Stimulated activated CD4-positive, alpha-beta T cell treated with anti-CD3 and anti-CD28 coated beads, Interleukin-4, amount 100 ng/mL, for 48 hours (primary cell): ENCODE data around the gene RPS26.

Source experiments
- DNase-seq, 2 donors: peaks; one replicate each; pipeline ENCODE4 v3.0.0-alpha.2; 2020; ENCODE audit warnings: low read depth in 2 of 2

RPS26 gene

GRCh38 chr12:56078931-56079722 lies 37.4 kb downstream of the RPS26 start:
- DNase-seq: peak; percentile 45 to 49

DNA sequence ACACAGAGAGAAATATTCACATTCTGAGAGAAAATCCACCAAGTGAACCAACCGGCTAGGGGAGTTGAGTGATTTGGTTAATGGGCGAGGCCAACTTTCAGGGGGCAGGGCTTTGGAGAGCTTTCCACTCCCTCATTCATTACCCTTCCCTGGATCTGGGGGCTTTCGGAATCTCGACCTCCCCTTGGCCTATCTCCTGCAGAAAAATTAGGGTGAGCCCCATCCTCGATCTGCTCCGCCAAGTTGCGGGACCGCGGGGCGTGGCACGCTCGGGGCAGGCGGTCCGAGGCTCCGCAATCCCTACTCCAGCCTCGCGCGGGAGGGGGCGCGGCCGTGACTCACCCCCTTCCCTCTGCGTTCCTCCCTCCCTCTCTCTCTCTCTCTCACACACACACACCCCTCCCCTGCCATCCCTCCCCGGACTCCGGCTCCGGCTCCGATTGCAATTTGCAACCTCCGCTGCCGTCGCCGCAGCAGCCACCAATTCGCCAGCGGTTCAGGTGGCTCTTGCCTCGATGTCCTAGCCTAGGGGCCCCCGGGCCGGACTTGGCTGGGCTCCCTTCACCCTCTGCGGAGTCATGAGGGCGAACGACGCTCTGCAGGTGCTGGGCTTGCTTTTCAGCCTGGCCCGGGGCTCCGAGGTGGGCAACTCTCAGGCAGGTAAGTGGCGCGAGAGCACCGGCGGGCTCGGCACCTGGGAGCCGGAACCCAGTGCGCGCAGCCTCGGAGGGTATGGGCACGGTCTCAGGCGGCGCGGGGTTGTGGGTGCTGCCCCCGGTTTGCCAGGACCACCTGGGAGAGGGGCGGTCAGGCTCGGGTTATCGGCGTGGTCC lies 38.2 kb downstream of the RPS26 start, which contains the start of gene ERBB3:
Gene ERBB3, plus strand, starts transcription at position 443 of the 833 bp plus-strand sequence. Its CDS starts 136 bp downstream, at position 579.
- DNase-seq: peak; percentile 45 to 72

GRCh38 chr12:56080556-56081138 lies 38.9 kb downstream of the RPS26 start:
- DNase-seq: no peak

DNA sequence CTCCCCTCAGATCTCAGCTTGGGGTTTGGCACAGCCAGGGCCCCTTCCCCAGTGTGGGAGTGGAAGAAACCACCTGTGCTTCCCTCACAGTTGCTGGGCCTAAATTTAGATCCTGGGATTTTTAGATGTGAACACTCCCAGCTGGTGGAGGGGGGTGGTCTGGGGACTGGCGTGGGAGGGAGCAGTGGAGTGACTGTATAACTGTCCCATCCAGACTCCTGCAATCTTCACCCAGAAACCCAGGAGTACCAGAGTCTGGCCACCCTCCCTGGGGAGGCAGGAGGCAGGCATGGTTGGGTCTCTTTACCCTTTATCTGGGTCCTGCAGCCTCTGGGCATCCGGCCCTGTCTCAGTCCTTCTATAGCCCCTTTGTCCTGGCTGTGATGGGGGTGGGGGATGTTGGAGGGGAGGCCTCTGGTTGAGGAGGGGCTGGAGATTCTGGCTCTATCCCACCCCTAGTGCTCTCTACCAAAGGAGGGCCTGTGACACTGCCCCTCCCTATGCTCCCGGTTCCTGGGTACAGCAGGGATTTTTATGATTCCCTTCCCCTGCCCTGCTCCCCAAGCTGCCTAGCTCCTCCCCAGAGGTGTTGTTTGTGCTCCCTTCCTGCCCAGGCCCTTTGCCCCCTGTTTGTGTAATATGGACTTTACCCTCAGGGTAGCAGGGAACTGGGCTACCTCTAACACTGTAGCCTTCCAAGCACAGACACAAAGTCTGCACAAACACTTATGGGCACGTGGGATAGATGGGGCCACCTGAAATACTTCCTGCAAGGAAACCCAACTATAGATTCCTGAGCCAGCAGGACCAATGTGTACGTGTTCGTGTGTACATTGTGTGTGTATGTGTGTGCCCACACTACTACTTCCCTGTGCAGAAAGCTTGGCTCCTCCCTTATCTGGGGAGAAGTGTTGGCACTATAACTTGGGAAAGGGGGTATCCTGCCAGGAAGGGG lies 40.0 kb downstream of the RPS26 start:
- DNase-seq: no peak

DNA sequence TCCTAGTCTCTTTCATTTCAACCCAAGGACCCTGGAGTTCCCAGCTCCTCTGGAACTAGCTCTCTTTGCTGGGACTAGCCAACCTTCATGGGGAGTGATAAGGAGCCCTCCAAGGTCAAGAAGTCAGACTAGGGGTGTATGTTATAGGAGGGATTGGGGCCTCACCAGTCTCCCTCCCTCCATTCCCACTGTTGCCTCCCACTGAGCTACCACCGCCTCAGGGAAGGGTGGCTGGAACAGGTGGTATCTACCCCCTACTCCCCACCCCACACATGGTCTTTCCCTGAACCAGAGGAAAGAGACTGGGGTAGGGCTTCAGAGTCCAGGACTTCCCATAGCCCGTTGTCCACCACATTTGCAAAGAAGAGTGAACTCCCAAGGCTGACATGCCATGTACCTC lies 40.7 kb downstream of the RPS26 start:
- DNase-seq: no peak

GRCh38 chr12:56082967-56083366 lies 41.2 kb downstream of the RPS26 start:
- no peak for DNase-seq

DNA sequence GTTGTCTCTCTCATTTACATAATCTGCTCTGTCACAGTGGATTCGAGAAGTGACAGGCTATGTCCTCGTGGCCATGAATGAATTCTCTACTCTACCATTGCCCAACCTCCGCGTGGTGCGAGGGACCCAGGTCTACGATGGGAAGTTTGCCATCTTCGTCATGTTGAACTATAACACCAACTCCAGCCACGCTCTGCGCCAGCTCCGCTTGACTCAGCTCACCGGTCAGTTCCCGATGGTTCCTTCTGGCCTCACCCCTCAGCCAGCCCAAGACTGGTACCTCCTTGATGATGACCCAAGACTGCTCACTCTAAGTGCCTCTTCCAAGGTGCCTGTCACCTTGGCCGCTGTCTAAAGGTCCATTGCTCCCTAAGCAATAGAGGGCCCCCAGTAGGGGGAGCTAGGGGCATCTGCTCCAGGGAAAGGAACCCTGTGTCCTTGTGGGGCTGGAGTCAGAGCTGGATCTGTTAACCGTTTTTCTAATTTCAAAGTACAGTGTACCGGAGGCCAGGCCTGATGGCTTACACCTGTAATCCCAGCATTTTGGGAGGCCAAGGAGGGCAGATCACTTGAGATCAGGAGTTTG lies 43.3 kb downstream of the RPS26 start:
- DNase-seq: peak in 1 of 2 donors; percentile 25

DNA sequence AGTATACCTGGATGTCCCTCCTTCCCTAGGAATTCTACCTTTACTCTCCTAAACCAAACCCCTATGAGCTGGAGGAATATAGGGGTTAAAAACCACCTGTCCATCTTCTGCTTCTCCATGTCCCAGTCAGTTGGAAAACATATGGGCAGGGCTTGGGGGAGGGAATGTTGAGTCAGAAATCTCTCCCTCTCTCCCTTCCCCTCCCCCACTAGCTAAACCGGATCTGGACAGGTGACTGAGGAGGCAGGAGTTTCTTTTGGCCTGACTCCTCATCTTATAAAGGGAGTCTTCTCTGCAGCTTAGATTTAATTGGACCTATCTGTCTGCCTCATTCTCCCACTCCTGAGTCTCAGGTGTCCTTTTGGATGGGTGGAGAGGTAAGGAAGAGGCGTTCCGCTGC lies 44.4 kb downstream of the RPS26 start:
- DNase-seq: no peak

DNA sequence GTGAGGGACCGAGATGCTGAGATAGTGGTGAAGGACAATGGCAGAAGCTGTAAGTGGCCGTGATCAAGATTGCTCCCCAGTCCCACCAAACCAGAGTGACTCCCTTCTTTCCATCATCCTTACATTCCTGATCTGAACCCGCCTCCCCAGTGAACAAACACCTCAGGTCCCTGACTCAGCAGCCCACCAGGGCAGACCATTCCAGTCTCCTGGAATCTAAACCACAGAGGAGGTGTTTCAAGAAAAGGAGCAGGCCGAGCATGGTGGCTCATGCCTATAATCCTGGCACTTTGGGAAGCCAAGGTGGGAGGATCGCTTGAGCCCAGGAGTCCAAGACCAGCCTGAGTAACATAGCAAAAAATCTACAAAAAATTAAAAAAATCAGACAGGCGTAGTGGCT lies 44.9 kb downstream of the RPS26 start:
- DNase-seq: no peak

- no peak for DNase-seq
Observed at GRCh38 chr12:56087220-56087619, 45.5 kb downstream of the RPS26 start.
